PC-3 (cell line): Measurements from ENCODE around the gene EGFL7. TPM values are rescaled to one million over a fixed set of nuclear protein-coding genes. Genes with fewer than 3 reads are reported as not detected.

Experiments
- ATAC-seq: fragments of 200-7000 bp; cut with Tn5 transposase; 2 replicates; pipeline ENCODE4 v1.9.1; 2020; ENCODE audit warnings: mild to moderate bottlenecking, moderate library complexity
- BruUV-seq: library from RNA; stranded (reverse); fragments of 400-500 nt; replicated peaks from 2 replicates; lab custom pipeline; 2021; lab: Mats Ljungman, UMichigan
- CTCF ChIA-PET: fragments of 300-600 bp; sonication (Branson Sonifier 250); formaldehyde crosslinking; loops from one replicate; lab custom pipeline; 2022; ENCODE audit warnings: antibody characterized with exemption; lab: Charles Lee
- POLR2A ChIA-PET: fragments of 300-600 bp; sonication (Branson Sonifier 250); formaldehyde crosslinking; loops from one replicate; lab custom pipeline; 2022; ENCODE audit warnings: antibody characterized with exemption; ENCODE audit not compliant: unreplicated experiment; lab: Charles Lee
- DNase-seq: peaks from one replicate; pipeline ENCODE4 v3.0.0-alpha.2; 2015
- H2AFZ ChIP-seq: fragments of 300-600 bp; sonication (generic); 2 replicates; pipeline ENCODE4 v1.6.0; 2016; ENCODE audit warnings: antibody characterized with exemption, low read length
- H3F3A ChIP-seq: fragments of 300-600 bp; sonication (generic); one replicate; pipeline ENCODE4 v1.6.0; 2017; ENCODE audit warnings: antibody characterized with exemption, low read length, control low read depth, mild to moderate bottlenecking; ENCODE audit not compliant: unreplicated experiment
- H3K27ac ChIP-seq: fragments of 300-600 bp; sonication (generic); 2 replicates; pipeline ENCODE4 v1.5.1; 2016; ENCODE audit warnings: mild to moderate bottlenecking, low read length
- H3K27me3 ChIP-seq: fragments of 300-600 bp; sonication (generic); 2 replicates; pipeline ENCODE4 v1.6.1; 2016; ENCODE audit warnings: low read length, mixed read lengths
- H3K36me3 ChIP-seq: fragments of 300-600 bp; sonication (generic); 2 replicates; pipeline ENCODE4 v1.6.1; 2016; ENCODE audit warnings: low read depth, mixed run types, low read length, mixed read lengths
- H3K4me1 ChIP-seq: fragments of 300-600 bp; sonication (generic); 2 replicates; pipeline ENCODE4 v1.5.1; 2016; ENCODE audit warnings: low read length; ENCODE audit not compliant: insufficient read depth
- H3K4me2 ChIP-seq: fragments of 300-600 bp; sonication (generic); 2 replicates; pipeline ENCODE4 v1.6.0; 2016; ENCODE audit warnings: low read length
- H3K4me3 ChIP-seq: fragments of 300-600 bp; sonication (generic); 2 replicates; pipeline ENCODE4 v1.5.1; 2016; ENCODE audit warnings: mild to moderate bottlenecking, low read length, mixed read lengths
- H3K79me2 ChIP-seq: fragments of 300-600 bp; sonication (generic); 2 replicates; pipeline ENCODE4 v1.6.1; 2017; ENCODE audit warnings: low read length, mixed read lengths
- H3K9ac ChIP-seq: fragments of 300-600 bp; sonication (generic); 2 replicates; pipeline ENCODE4 v1.6.0; 2016; ENCODE audit warnings: mild to moderate bottlenecking, low read length
- H3K9me2 ChIP-seq: fragments of 300-600 bp; sonication (generic); replicated peaks from 2 replicates; pipeline ENCODE4 v1.6.1; 2016; ENCODE audit warnings: mixed run types, low read length, mixed read lengths
- H3K9me3 ChIP-seq: fragments of 300-600 bp; sonication (generic); 2 replicates; pipeline ENCODE4 v1.6.1; 2016; ENCODE audit warnings: low read length, mixed read lengths
- H4K20me1 ChIP-seq: fragments of 300-600 bp; sonication (generic); 2 replicates; pipeline ENCODE4 v1.6.1; 2016; ENCODE audit warnings: low read length, mixed read lengths
- CTCF ChIP-seq: fragments of 300-600 bp; sonication (generic); conservative IDR thresholded peaks from 2 replicates; pipeline ENCODE4 v1.5.1; 2017; ENCODE audit warnings: antibody characterized with exemption, low read depth, mild to moderate bottlenecking, low read length
- EZH2 ChIP-seq: fragments of 300-600 bp; sonication (generic); IDR thresholded peaks from one replicate; pipeline ENCODE4 v1.6.1; 2017; ENCODE audit warnings: antibody characterized with exemption, mild to moderate bottlenecking, low read length; ENCODE audit not compliant: unreplicated experiment
- EZH2phosphoT487 ChIP-seq: fragments of 300-600 bp; sonication (generic); IDR thresholded peaks from 2 replicates; pipeline ENCODE4 v1.6.1; 2018; ENCODE audit warnings: mild to moderate bottlenecking, antibody characterized with exemption, low read length, borderline replicate concordance
- intact Hi-C: fragments of 100-400 bp; cut with micrococcal nuclease; formaldehyde crosslinking; loops from 2 replicates; pipeline ENCODE4 v1.9.0; 2023
- total RNA-seq: library from RNA; depleted of rRNA; stranded (reverse); fragments of >200 nt; gene quantifications from 2 replicates; pipeline ENCODE4 v1.2.3, GENCODE V29; 2014

EGFL7 gene
- total RNA-seq, 1 experiment from 2014 or later: 23.1 TPM

DNA sequence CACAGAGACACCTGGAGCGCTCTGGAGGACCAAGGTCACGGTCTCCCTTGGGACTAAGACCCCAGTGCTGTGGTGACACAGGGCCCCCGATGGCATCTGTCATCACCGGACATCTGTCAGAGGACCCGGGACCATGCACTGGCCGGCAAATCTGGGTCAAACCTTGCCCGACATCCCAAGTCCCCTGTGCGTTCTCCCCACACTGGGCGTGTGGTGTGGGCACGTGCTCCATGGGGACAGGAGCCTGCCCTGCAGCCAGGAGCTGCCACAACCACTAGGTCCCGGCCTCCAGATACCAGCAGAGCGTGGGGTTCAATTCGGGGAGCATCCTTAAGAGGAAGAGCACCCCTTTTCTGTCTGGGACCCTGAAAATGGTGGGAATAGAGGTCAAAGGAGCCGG is 21.0 kb downstream of the EGFL7 start:
- Histone ChIP-seq H3F3A (no peaks in the 10 kb centered on the region), H3K79me2 (peaks cover 39% of the 10 kb centered on the region), H3K36me3 (no peaks in the 10 kb centered on the region), H3K4me1 (peaks cover 17% of the 10 kb centered on the region), H4K20me1 (0 out of 2 replicates have a peak, but pooled peaks cover 5% of the 10 kb centered on the region), H3K4me3 (no peak overlapping the region), H3K27me3 (no peaks in the 10 kb centered on the region), H3K9me3 (no peaks in the 10 kb centered on the region), H3K27ac (no peak overlapping the region), H2AFZ (no peak overlapping the region), H3K9me2 (no peaks in the 10 kb centered on the region), H3K9ac (no peak overlapping the region), H3K4me2 (no peak overlapping the region)
- intact Hi-C loops: no loop called here
- DNase-seq (no peak), ATAC-seq (no peak)
- no TSS peak for BruUV-seq
- ChIA-PET CTCF (no interaction called here), POLR2A (no interaction called here)
- TF ChIP-seq EZH2: no peak
- TF ChIP-seq EZH2phosphoT487: no peak
- no peak for TF ChIP-seq CTCF

- H4K20me1 ChIP-seq: 0 out of 2 replicates have a peak, but pooled peaks cover 5% of the 10 kb centered on the region
- H3K4me3 ChIP-seq: no peak overlapping the region
- no peak for DNase-seq
- CTCF ChIA-PET: no interaction called here
- intact Hi-C loops: no loop called here
- H3F3A ChIP-seq: no peaks in the 10 kb centered on the region
- BruUV-seq: no TSS peak
- peaks cover 35% of the 10 kb centered on the region for H3K79me2 ChIP-seq
- no peaks in the 10 kb centered on the region for H3K36me3 ChIP-seq
- H3K27me3 ChIP-seq: no peaks in the 10 kb centered on the region
- H3K9me2 ChIP-seq: no peaks in the 10 kb centered on the region
- no peak overlapping the region for H2AFZ ChIP-seq
- H3K9me3 ChIP-seq: no peaks in the 10 kb centered on the region
- no peak overlapping the region for H3K4me2 ChIP-seq
- peaks cover 17% of the 10 kb centered on the region for H3K4me1 ChIP-seq
- POLR2A ChIA-PET: no interaction called here
- TF ChIP-seq EZH2phosphoT487 (no peak), EZH2 (no peak), CTCF (no peak)
- H3K9ac ChIP-seq: no peak overlapping the region
- no peak overlapping the region for H3K27ac ChIP-seq
- ATAC-seq: no peak
Observed at GRCh38 chr9:136684339-136684738, 21.6 kb downstream of the EGFL7 start.

GRCh38 chr9:136684799-136685198 is 22.1 kb downstream of the EGFL7 start:
- peaks cover 35% of the 10 kb centered on the region for H3K79me2 ChIP-seq
- no peak for TF ChIP-seq CTCF
- no peak for TF ChIP-seq EZH2
- TF ChIP-seq EZH2phosphoT487: no peak
- CTCF ChIA-PET: no interaction called here
- H2AFZ ChIP-seq: no peak overlapping the region
- peak overlapping the region; percentile 96; the same call in 1 of the 2 replicates for H3K4me2 ChIP-seq
- no peaks in the 10 kb centered on the region for H3K9me2 ChIP-seq
- no peaks in the 10 kb centered on the region for H3K9me3 ChIP-seq
- POLR2A ChIA-PET: no interaction called here
- H3K4me1 ChIP-seq: peaks cover 17% of the 10 kb centered on the region
- no peaks in the 10 kb centered on the region for H3K36me3 ChIP-seq
- no peaks in the 10 kb centered on the region for H3K27me3 ChIP-seq
- intact Hi-C loops: no loop called here
- no peak for ATAC-seq
- no peaks in the 10 kb centered on the region for H3F3A ChIP-seq
- H3K9ac ChIP-seq: no peak overlapping the region
- H4K20me1 ChIP-seq: 0 out of 2 replicates have a peak, but pooled peaks cover 5% of the 10 kb centered on the region
- BruUV-seq: no TSS peak
- DNase-seq: no peak
- H3K27ac ChIP-seq: no peak overlapping the region
- no peak overlapping the region for H3K4me3 ChIP-seq
